Activated CD8-positive, alpha-beta T cell treated with anti-CD3 and anti-CD28 coated beads for 36 hours (primary cell): ENCODE measurements around the gene ALG10. TPM values are rescaled to one million over a fixed set of nuclear protein-coding genes. Genes with fewer than 3 reads are reported as not detected.

Source experiments
- ATAC-seq: fragments of 200-7000 bp; cut with Tn5 transposase; one replicate; pipeline ENCODE4 v1.10.0; 2021; ENCODE audit warnings: mild to moderate bottlenecking, moderate library complexity
- CTCF ChIA-PET: fragments of 350-600 bp; sonication (Branson Sonifier 250); formaldehyde crosslinking; loops from one replicate; lab custom pipeline; 2021; ENCODE audit warnings: antibody characterized with exemption; lab: Charles Lee
- POLR2A ChIA-PET: fragments of 350-600 bp; sonication (Branson Sonifier 250); formaldehyde crosslinking; loops from one replicate; lab custom pipeline; 2021; ENCODE audit warnings: antibody characterized with exemption; lab: Charles Lee
- DNase-seq: peaks from one replicate; pipeline ENCODE4 v3.0.0-alpha.2; 2020
- H3K27ac Mint-ChIP-seq: one replicate; pipeline ENCODE4 v1.8.0; 2021; ENCODE audit warnings: mild to moderate bottlenecking, mixed read lengths
- H3K27me3 Mint-ChIP-seq: one replicate; pipeline ENCODE4 v1.8.0; 2021; ENCODE audit warnings: mixed read lengths
- H3K36me3 Mint-ChIP-seq: one replicate; pipeline ENCODE4 v1.8.0; 2021; ENCODE audit warnings: low read depth, mixed read lengths
- H3K4me1 Mint-ChIP-seq: one replicate; pipeline ENCODE4 v1.8.0; 2021; ENCODE audit warnings: low read depth, mixed read lengths
- H3K4me3 Mint-ChIP-seq: one replicate; pipeline ENCODE4 v1.8.0; 2021; ENCODE audit warnings: mild to moderate bottlenecking, moderate library complexity, mixed read lengths
- H3K9me3 Mint-ChIP-seq: one replicate; pipeline ENCODE4 v1.8.0; 2021; ENCODE audit warnings: mixed read lengths
- CTCF ChIP-seq: fragments of 200-600 bp; IDR thresholded peaks from one replicate; pipeline ENCODE4 v1.8.0; 2022; ENCODE audit warnings: antibody characterized with exemption, mild to moderate bottlenecking
- intact Hi-C: fragments of 100-400 bp; cut with micrococcal nuclease; formaldehyde crosslinking; loops from one replicate; pipeline ENCODE4 v1.10.0; 2022
- total RNA-seq, 2 experiments: library from RNA; stranded (reverse); gene quantifications; one replicate each; pipeline ENCODE4 v1.2.3, GENCODE V29; 2021

Gene ALG10
- total RNA-seq, 2 experiments from 2014 or later: 20.3 to 22.8 TPM

DNA sequence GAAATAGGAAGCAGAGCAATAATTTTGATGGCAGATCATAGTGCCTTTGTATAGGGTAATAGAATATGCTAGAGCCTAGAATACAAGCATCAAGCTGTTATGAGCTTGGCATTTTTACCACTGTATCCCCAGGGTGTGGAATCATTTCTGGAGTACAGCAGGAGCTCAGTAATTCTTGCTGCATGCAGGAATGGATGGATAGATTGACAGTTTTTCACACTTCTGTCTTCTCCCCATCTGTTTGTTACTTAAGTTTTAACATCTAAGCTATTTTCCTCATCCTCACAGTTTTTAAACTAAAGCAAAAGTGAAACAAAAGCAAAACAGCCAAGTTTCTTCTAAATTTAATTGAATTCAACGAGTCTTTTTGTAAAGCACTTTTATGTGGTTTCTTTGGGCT, 32.6 kb downstream of the ALG10 start:
- intact Hi-C loops: no loop called here
- Mint-ChIP-seq H3K4me3 (no peak overlapping the region), H3K36me3 (no peaks in the 10 kb centered on the region), H3K9me3 (peaks cover 13% of the 10 kb centered on the region), H3K27ac (no peak overlapping the region), H3K27me3 (peaks cover 5% of the 10 kb centered on the region), H3K4me1 (peaks cover 9% of the 10 kb centered on the region)
- ChIA-PET CTCF (no interaction called here), POLR2A (no interaction called here)
- ATAC-seq (no peak), DNase-seq (no peak)
- no peak for TF ChIP-seq CTCF
